ENCODE measurements around the gene CCDC187. TPM values are rescaled to one million over a fixed set of nuclear protein-coding genes. Genes with fewer than 3 reads are reported as not detected.

The CCDC187 gene
- total and polyA plus RNA-seq, 10 donors, result 0.03 to 0.20 (median 0.11) TPM; not detected in 2

GRCh38 chr9:136313111-136314055 lies 9.5 kb upstream of the CCDC187 start:
- H3K4me3 ChIP-seq, result no peak overlapping the region
- peaks cover 0 to 38% (median 7%) of the 10 kb centered on the region in 7 donors for H3K27me3 ChIP-seq (replicated peaks in 1 of 7)
- H3K4me1 ChIP-seq, result peaks cover 0 to 55% (median 12%) of the 10 kb centered on the region in 6 donors
- no peak overlapping the region for H3K27ac ChIP-seq
- DNase-seq, result no peak
- no peaks in the 10 kb centered on the region for H3K36me3 ChIP-seq
- intact Hi-C loops (cut with DNase I; ENCODE audit: low total_unique reads), result no loop called here
- 81 to 86% (median 84%) methylated on average over 9 to 18 of the region's 18 CpGs for WGBS, 5 donors
- H3K9me3 ChIP-seq, result peaks cover 0 to 24% (median 13%) of the 10 kb centered on the region in 8 donors
- no peak for TF ChIP-seq POLR2AphosphoS5 (IDR thresholded peaks at IDR 0.05)
- TF ChIP-seq POLR2A (IDR thresholded peaks at IDR 0.05), result no peak
- TF ChIP-seq, protein P1, sequence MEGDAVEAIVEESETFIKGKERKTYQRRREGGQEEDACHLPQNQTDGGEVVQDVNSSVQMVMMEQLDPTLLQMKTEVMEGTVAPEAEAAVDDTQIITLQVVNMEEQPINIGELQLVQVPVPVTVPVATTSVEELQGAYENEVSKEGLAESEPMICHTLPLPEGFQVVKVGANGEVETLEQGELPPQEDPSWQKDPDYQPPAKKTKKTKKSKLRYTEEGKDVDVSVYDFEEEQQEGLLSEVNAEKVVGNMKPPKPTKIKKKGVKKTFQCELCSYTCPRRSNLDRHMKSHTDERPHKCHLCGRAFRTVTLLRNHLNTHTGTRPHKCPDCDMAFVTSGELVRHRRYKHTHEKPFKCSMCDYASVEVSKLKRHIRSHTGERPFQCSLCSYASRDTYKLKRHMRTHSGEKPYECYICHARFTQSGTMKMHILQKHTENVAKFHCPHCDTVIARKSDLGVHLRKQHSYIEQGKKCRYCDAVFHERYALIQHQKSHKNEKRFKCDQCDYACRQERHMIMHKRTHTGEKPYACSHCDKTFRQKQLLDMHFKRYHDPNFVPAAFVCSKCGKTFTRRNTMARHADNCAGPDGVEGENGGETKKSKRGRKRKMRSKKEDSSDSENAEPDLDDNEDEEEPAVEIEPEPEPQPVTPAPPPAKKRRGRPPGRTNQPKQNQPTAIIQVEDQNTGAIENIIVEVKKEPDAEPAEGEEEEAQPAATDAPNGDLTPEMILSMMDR (IDR thresholded peaks at IDR 0.05 in 8 of 11, conservative IDR thresholded peaks at IDR 0.05 in 3 of 11), result no peak

- Histone ChIP-seq H3K4me1 (peaks cover 0 to 46% (median 12%) of the 10 kb centered on the region in 6 donors), H3K9me3 (peaks cover 0 to 24% (median 13%) of the 10 kb centered on the region in 8 donors), H3K27me3 (replicated peaks in 1 of 7) (peaks cover 0 to 40% (median 7%) of the 10 kb centered on the region in 7 donors), H3K36me3 (no peaks in the 10 kb centered on the region), H3K4me3 (no peak overlapping the region), H3K27ac (no peak overlapping the region)
- TF ChIP-seq POLR2AphosphoS5 (IDR thresholded peaks at IDR 0.05), result peak in 1 of 3 donors; percentile 13
- no peak for TF ChIP-seq POLR2A (IDR thresholded peaks at IDR 0.05)
- TF ChIP-seq, protein P1 (IDR thresholded peaks at IDR 0.05 in 8 of 11, conservative IDR thresholded peaks at IDR 0.05 in 3 of 11), result peak; percentile 17 to 66 (median 44)
- DNase-seq, result no peak
- 55 to 78% (median 65%) methylated on average over 9 to 12 of the region's 12 CpGs for WGBS, 5 donors
- intact Hi-C loops (cut with DNase I; ENCODE audit: low total_unique reads), result no loop called here
These were observed 8.5 kb upstream of the CCDC187 start for GRCh38 chr9:136312436-136312835.

DNA sequence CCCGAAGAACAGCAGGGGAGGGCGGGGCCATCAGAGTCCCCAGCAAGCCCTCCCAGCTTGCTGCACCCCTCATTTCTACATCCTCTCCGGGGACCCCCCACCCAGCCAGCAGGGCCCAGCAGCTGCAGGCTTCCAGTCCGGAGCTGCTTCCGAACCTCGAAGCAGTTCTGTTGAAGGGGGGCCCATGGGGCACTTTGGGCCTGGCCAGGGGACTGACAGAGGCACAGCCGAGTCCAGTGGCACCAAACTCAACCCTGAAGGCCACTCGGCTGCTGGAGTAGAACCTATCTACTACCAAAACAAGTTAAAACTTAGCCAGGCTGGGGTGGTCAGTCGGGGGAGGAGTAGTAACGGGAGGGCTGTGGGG lies 8.1 kb upstream of the CCDC187 start:
- Histone ChIP-seq H3K27ac (no peak overlapping the region), H3K36me3 (no peaks in the 10 kb centered on the region), H3K4me3 (no peak overlapping the region), H3K4me1 (peaks cover 0 to 46% (median 12%) of the 10 kb centered on the region in 6 donors), H3K9me3 (peaks cover 0 to 24% (median 13%) of the 10 kb centered on the region in 8 donors), H3K27me3 (replicated peaks in 1 of 7) (peaks cover 0 to 43% (median 7%) of the 10 kb centered on the region in 7 donors)
- TF ChIP-seq POLR2AphosphoS5 (IDR thresholded peaks at IDR 0.05) (no peak), POLR2A (IDR thresholded peaks at IDR 0.05) (no peak)
- TF ChIP-seq, protein P1 (IDR thresholded peaks at IDR 0.05 in 8 of 11, conservative IDR thresholded peaks at IDR 0.05 in 3 of 11), result no peak
- intact Hi-C loops (cut with DNase I; ENCODE audit: low total_unique reads), result no loop called here
- 58 to 66% (median 58%) methylated on average over 7 to 10 of the region's 10 CpGs for WGBS, 5 donors
- DNase-seq, result no peak

All from spleen (tissue), 11 donors.